Osteoblast (primary cell): ENCODE measurements around the gene PHACTR4. TPM values are rescaled to one million over a fixed set of nuclear protein-coding genes. Genes with fewer than 3 reads are reported as not detected.
"Not testable (repeated sequence)": the region's sequence is repeated elsewhere in the genome, so short reads cannot be mapped to it uniquely, and the experiment has no call there.

Experiments
- DNase-seq: peaks from one replicate; pipeline ENCODE4 v3.0.0; 2011; ENCODE audit warnings: low spot score, mixed read lengths; ENCODE audit not compliant: insufficient read length; ENCODE audit errors: missing footprints
- H2AFZ ChIP-seq: 2 replicates; pipeline ENCODE4 v1.6.0; 2011; ENCODE audit warnings: mild to moderate bottlenecking, low read length
- H3K27ac ChIP-seq: 2 replicates; pipeline ENCODE4 v1.5.1; 2011; ENCODE audit warnings: mild to moderate bottlenecking, low read depth, low read length, moderate library complexity
- H3K27me3 ChIP-seq: 2 replicates; pipeline ENCODE4 v1.6.0; 2012; ENCODE audit warnings: mild to moderate bottlenecking, control low read depth, inconsistent platforms, low read length, moderate library complexity; ENCODE audit not compliant: insufficient read depth
- H3K36me3 ChIP-seq: 2 replicates; pipeline ENCODE4 v1.5.1; 2011; ENCODE audit warnings: mild to moderate bottlenecking, low read length, control low read depth, moderate library complexity; ENCODE audit not compliant: insufficient read depth
- H3K4me1 ChIP-seq: 2 replicates; pipeline ENCODE4 v1.5.1; 2011; ENCODE audit warnings: mild to moderate bottlenecking, low read length, control low read depth, moderate library complexity; ENCODE audit not compliant: insufficient read depth
- H3K4me2 ChIP-seq: 2 replicates; pipeline ENCODE4 v1.6.0; 2011; ENCODE audit warnings: mild to moderate bottlenecking, low read length; ENCODE audit not compliant: insufficient read depth
- H3K4me3 ChIP-seq: fragments of 200-600 bp; sonication (generic); 3 replicates; pipeline ENCODE4 v1.5.1; 2012; ENCODE audit warnings: mild to moderate bottlenecking, low read length, inconsistent platforms; ENCODE audit not compliant: insufficient read depth
- H3K79me2 ChIP-seq: 2 replicates; pipeline ENCODE4 v1.6.0; 2012; ENCODE audit warnings: mild to moderate bottlenecking, low read length, control low read depth, inconsistent platforms; ENCODE audit not compliant: insufficient read depth
- H3K9me3 ChIP-seq: 2 replicates; pipeline ENCODE4 v1.5.1; 2011; ENCODE audit warnings: low read depth, low read length, control low read depth
- H4K20me1 ChIP-seq: 2 replicates; pipeline ENCODE4 v1.6.0; 2012; ENCODE audit warnings: mild to moderate bottlenecking, low read length, control low read depth; ENCODE audit not compliant: insufficient read depth
- total RNA-seq: library from RNA; depleted of rRNA; stranded (reverse); fragments of >200 nt; gene quantifications from 2 replicates; pipeline ENCODE4 v1.2.3, GENCODE V29; 2012
- TF ChIP-seq, protein P1 (sequence below): IDR thresholded peaks from 2 replicates; pipeline ENCODE4 v1.5.1; 2011; ENCODE audit warnings: mild to moderate bottlenecking, low read depth, low read length, moderate library complexity; ENCODE audit errors: extremely low read depth

PHACTR4 gene
- total RNA-seq, 1 donor, result 12.7 TPM

DNA sequence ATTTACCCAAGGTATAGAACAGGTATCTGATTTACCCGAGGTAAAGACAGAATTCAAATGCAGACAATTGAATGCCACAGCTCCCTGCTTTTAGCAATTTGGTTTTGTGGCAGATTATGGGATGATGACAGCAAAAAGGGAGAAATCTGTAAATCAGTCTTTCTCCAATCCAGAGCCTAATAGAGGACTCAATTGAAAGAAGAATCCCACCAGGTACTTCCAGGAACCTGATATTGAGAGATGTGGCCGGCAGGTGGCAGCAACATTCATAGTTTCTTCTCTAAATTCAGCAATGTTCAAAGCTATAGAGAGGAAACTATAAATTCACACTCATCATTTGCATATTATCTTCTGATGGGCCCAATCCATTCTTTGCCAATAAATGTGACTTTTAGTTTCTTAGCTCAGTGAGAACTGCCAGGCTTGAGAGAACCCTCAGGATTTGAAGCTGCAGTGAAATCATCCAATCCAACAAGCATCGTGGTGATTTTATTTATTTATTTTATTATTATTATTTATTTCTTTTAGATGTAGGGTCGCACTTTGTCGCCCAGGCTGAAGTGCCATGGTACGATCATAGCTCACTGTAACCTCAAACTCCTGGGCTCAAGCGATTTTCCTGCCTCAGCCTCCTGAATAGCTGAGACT is 9.8 kb upstream of the PHACTR4 start:
- Histone ChIP-seq H3K27ac (no peak overlapping the region), H3K36me3 (no peaks in the 10 kb centered on the region), H3K4me3 (no peak overlapping the region), H2AFZ (no peak overlapping the region), H3K79me2 (no peaks in the 10 kb centered on the region), H3K4me1 (no peaks in the 10 kb centered on the region), H3K4me2 (no peak overlapping the region), H4K20me1 (no peaks in the 10 kb centered on the region), H3K27me3 (no peaks in the 10 kb centered on the region), H3K9me3 (no peaks in the 10 kb centered on the region)
- DNase-seq, result peak; percentile 77
- TF ChIP-seq, protein P1, sequence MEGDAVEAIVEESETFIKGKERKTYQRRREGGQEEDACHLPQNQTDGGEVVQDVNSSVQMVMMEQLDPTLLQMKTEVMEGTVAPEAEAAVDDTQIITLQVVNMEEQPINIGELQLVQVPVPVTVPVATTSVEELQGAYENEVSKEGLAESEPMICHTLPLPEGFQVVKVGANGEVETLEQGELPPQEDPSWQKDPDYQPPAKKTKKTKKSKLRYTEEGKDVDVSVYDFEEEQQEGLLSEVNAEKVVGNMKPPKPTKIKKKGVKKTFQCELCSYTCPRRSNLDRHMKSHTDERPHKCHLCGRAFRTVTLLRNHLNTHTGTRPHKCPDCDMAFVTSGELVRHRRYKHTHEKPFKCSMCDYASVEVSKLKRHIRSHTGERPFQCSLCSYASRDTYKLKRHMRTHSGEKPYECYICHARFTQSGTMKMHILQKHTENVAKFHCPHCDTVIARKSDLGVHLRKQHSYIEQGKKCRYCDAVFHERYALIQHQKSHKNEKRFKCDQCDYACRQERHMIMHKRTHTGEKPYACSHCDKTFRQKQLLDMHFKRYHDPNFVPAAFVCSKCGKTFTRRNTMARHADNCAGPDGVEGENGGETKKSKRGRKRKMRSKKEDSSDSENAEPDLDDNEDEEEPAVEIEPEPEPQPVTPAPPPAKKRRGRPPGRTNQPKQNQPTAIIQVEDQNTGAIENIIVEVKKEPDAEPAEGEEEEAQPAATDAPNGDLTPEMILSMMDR, result peak; percentile 76

DNA sequence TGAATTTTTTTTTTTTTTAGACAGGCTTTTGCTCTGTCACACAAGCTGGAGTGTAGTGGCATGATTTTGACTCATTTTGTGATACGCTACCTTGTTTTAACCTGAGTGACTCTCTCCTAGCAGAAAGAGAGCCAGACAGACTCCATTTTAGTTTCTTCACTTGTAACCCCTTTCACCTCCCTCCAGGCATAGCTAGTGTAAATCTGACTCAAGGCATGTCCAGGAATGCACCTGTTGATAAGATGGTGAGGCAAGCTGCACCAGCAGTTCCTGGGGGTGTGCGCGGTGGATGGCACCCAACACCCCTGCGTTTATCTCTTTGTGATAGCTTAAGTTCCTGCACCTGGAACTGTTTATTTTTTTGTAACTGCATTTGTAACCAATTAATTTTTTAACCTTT is 4.7 kb upstream of the PHACTR4 start:
- Histone ChIP-seq H3K9me3 (no peaks in the 10 kb centered on the region), H3K4me2 (no peak overlapping the region), H2AFZ (no peak overlapping the region), H3K4me1 (peaks cover 5% of the 10 kb centered on the region), H3K27me3 (no peaks in the 10 kb centered on the region), H3K36me3 (no peaks in the 10 kb centered on the region), H3K4me3 (no peak overlapping the region), H3K79me2 (no peaks in the 10 kb centered on the region), H3K27ac (no peak overlapping the region), H4K20me1 (no peaks in the 10 kb centered on the region)
- TF ChIP-seq, protein P1, result no peak
- peak; percentile 15 for DNase-seq

DNA sequence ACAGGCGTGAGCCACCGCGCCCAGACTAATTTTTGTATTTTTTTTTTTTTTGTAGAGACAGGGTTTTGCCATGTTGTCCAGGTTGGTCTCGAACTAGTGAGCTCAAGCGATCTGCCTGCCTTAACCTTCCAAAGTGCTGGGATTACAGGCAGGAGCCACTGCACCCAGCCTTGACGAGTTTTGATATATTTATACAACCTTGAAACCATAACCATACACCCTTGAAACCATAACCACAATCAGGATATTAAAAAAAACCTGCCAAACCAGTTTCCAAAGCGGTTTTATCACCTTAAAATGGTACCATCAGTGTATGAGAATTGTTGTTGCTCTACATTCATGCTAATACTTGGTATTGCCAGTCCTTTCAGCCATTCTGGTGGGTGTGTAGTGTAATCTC is 3.7 kb upstream of the PHACTR4 start:
- no peaks in the 10 kb centered on the region for H4K20me1 ChIP-seq
- H3K4me3 ChIP-seq, result no peak overlapping the region
- peaks cover 4% of the 10 kb centered on the region for H3K79me2 ChIP-seq
- no peaks in the 10 kb centered on the region for H3K36me3 ChIP-seq
- TF ChIP-seq, protein P1, result no peak
- H3K27me3 ChIP-seq, result no peaks in the 10 kb centered on the region
- peak; percentile 0 for DNase-seq
- H3K27ac ChIP-seq, result no peak overlapping the region
- no peak overlapping the region for H3K4me2 ChIP-seq
- H3K9me3 ChIP-seq, result no peaks in the 10 kb centered on the region
- H2AFZ ChIP-seq, result no peak overlapping the region
- H3K4me1 ChIP-seq, result peaks cover 9% of the 10 kb centered on the region

DNA sequence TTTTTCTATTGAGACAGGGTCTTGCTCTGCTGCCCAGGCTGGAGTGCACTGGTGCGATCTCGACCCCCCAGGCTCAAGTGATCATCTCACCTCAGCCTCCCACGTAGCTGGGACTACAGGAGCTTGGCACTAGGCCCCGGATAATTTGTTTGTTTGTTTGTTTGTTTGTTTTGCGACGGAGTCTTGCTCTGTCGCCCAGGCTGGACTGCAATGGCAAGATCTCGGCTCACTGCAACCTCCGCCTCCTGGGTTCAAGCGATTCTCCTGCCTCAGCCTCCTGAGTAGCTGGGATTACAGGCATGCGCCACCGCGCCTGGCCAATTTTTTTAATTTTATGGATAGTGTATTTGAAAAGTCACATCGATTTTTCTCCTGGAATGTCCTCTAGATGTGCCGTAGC is 932 bp upstream of the PHACTR4 start:
- peak overlapping the region; percentile 99 for H2AFZ ChIP-seq
- peaks cover 13% of the 10 kb centered on the region for H3K4me1 ChIP-seq
- peaks cover 24% of the 10 kb centered on the region for H3K79me2 ChIP-seq
- H3K36me3 ChIP-seq, H3K9me3 ChIP-seq, H3K27ac ChIP-seq, H3K4me2 ChIP-seq, H3K27me3 ChIP-seq, DNase-seq, H4K20me1 ChIP-seq, H3K4me3 ChIP-seq: not testable (repeated sequence)
